T-helper 1 cell (primary cell): ENCODE data around the gene PRLHR.
A peak's percentile ranks its signal among the peaks of the same experiment; 100 is the strongest.
"Not testable (repeated sequence)": the region's sequence is repeated elsewhere in the genome, so short reads cannot be mapped to it uniquely, and the experiment has no call there.

Source experiments
- DNase-seq, 5 donors: peaks; one replicate each; pipeline ENCODE4 v3.0.0-alpha.2; 2012 to 2020
- total RNA-seq, 4 donors: gene quantifications; one replicate each; lab custom pipeline; 2026; lab: John Stamatoyannopoulos, UW

The PRLHR gene
- total RNA-seq, result 0 reads per million in 4 donors

- DNase-seq, result no peak
Observed at GRCh38 chr10:118595598-118596425, at the start of gene PRLHR. PRLHR (minus strand) TSS chr10:118595648; CDS start chr10:118595244, 404 bp downstream.

DNA sequence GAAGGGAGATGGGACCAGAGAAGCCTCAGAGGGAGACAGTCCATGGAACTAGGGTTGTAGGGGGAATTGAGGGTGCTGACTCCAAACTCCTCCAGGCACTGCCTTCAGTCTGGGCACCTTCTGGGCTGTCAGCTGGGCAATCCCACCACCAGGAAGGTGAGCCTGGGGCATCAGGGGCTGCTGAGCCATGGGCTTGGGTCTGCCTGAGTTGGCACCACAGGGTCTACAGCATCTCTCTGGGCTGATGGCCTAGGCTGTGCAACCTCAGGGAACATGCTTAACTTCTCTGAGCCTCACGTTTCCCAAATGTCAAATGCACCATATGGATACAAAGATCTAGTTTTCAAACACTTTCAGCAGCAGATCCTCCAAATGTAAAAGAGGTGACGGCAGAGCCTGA, 46.8 kb upstream of the PRLHR start:
- no peak for DNase-seq

DNA sequence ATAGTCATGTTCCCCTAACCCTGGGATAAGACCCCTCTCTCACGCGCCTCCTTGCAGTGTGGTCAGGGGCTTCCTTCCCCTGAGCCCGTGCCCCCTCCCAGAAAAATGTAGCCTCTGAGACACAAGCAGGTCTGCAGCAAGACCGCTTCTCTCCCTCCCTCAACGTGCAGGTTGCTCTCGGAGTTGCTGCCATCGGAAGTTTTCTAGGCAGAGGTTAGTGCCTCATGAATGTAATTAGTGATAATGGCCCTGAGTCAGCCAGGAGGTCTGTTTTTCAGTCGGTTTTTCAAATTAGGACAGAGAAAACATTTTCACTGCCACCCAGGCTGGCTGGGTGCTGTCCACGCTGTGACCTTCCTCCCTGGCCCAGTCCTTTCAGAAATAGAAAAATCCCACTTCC, 43.2 kb upstream of the PRLHR start:
- no peak for DNase-seq

DNA sequence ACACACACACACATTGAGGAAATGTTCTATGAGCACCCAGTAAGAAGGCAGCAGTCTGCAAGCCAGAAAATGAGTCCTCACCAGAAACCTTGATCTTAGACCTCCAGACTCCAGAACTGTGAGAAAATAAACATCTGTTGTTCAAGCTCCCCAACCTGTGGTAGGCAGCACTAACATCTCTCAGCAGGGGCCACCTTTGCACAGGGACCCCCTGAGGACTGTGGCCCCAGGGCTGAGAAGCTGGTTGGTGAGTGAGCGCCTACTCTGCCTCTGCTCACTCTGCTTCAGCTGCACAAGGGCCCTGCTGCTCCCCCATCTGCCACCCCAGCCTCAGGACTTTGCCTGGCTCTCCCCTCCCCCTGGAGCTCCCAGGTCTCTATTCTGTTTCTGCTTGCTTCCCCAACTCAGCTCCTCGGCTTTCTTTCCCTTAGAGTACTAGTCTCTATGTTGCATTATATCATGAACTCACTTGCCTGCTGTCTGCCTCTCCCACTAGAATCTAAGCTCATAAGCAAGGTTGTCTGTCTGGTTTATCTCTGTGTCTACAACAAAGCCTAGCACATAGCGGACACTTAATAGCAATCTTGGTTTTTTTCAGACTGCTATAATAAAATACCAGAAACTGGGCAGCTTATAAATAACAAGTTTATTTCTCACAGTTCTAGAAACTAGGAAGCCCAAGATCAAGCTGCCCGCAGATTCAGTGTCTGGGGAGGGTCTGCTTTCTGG, 40.4 kb upstream of the PRLHR start:
- no peak for DNase-seq

DNA sequence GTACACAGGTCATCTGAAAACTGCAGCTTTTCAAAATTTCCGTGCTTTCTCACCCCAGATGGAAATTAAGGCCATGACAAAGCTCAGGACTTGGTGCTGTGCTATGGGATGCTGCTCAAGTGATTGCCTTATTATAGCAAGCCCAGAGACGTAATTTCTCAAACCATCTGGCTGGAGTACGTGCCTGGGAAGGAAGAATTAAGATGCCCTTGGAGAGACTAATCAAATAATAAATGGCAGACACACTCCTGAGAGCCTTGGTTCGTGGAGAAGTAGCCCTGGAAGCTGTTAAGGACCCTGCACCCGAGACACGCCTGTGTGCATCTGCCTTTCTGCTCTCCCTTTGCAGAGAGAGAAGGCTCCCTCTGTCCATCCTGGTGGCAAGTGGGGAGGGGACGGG, 38.3 kb upstream of the PRLHR start:
- DNase-seq, result no peak

DNA sequence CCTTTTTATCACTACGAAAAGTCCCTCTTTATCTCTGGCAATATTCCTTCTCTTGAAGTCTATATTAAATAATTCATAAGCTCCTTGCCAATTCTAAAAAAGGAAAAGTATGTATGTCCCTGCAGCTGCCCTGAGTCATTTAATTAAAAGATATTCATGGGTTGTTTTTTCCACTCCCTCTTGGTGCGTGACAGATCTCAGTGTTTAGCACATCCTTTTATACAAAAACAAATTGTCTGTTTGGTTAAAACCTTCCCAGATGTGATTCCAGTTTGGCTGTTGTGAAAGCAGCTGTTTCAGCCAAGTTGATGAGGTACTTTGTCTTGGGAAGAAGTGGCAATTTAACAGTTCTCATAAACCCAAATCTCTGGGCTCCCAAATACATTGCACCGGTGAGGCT, 33.8 kb upstream of the PRLHR start:
- DNase-seq, result no peak

DNA sequence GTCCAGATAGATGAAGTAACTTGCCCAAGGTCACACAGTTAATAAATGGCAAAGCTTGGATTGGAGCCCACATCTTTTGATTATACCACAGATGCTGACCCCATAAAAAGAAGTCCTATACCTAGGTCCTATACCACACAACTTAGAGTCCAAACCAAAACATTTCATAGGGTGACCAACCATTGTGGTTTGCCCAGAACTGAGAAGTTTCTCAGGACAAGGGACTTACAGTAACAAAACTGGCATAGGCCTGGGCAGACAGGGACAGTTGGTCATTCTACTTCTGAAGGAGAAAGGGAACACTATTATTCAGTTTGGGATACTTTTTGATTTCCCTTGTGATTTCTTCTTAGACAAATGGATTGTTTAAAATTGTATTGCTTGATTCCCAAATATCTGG, 32.9 kb upstream of the PRLHR start:
- DNase-seq, result no peak

GRCh38 chr10:118626953-118627352, 31.5 kb upstream of the PRLHR start:
- no peak for DNase-seq

DNA sequence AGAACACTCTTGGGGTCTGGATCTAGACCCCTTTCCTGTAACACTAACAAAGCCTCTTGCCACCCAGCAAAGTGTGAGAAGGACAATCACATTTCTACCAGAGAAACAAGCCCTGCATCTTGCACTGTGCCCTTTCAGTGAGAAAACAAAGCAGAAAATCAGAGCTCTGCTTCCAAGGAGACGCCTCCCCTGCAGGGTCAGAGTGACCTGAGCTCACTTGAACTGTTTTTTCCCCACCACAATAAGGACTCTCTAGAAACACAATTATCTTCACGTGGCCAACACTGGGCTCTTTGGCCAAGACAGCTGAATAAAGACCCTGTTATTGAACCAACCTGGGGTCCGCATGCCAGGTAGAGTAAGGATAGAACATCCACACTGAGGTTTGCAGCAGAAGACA, 30.1 kb upstream of the PRLHR start:
- no peak for DNase-seq

- DNase-seq, result no peak
Observed at GRCh38 chr10:118624747-118625146, 29.3 kb upstream of the PRLHR start.

DNA sequence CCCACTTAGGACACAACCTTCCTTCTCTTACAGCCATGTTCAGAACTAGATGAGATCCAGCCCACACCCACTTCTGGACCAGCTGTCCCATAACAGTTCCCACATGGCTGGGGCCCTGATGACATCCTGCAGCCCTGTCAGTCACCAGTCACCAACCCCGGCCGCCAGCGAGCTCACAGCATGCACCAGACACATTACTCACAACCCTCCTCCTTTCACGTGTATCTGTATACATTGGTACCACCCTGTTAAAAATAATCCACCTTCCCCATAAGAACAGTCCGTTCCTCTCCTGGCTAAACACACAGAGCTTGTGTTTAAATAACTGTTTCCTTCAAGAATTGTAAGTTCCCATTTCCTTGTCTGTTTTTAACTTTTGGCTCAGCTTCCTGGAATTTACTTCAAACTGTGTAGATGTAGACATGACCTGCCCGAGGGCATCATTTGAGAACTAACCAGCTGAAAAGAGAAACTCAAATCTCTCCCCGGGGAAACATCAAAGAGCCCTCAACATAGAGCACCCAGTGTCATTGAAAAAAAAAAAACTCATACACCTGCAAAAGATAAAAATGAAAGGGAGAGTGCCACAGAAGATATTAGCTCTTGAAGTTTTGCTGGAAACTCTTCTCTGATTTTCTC, 26.0 kb upstream of the PRLHR start:
- DNase-seq, result no peak

GRCh38 chr10:118613863-118614262, 18.4 kb upstream of the PRLHR start:
- DNase-seq, result not testable (repeated sequence)

DNA sequence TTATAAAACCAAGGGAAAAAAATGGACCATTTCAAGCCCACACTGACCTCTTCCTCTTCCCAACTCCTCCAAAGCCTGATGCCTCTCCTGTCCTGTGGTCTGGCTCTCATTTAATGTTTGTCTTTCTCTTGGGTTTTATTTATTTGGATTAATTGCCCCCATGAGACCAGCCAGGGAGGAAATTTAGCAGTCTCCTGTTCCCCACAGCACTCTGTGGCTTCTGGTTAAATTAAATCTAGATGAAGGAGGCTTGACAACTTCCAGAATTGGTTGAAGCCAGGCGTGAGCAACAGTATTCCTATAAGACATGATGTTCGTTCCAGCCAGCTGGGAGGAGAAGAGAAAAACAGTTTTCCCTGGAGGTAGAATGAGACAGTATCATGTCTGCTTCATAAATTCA, 15.1 kb upstream of the PRLHR start:
- no peak for DNase-seq

DNA sequence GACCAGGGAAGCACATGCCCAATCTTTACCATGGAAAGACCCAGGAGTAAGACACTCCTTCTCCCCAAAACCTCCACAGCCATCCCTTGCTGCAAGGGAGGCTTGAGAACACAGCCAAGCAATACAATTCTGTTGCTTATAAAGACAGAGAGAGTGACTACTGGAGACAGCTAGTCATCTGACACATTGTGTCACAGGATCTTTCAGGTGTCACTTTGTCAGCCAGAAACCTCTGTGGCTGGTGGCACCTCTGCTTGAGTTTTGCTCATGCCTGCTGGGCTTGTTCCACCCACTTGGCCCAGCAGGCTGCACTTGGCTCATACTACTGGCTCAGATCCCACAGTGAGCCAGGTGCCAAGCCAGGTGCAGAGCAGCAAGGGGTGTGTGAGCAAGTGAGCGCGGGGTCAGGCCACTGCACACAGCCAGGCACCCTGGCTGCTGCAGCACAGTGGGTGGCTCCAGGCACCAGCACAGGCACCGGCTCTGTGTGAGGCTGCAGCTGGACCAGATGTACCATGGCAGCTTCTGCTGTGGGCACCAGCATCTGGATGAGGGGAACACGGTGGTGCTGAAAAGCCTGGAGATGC, 12.4 kb upstream of the PRLHR start:
- DNase-seq, result no peak

GRCh38 chr10:118605694-118606093, 10.2 kb upstream of the PRLHR start:
- DNase-seq, result no peak

DNA sequence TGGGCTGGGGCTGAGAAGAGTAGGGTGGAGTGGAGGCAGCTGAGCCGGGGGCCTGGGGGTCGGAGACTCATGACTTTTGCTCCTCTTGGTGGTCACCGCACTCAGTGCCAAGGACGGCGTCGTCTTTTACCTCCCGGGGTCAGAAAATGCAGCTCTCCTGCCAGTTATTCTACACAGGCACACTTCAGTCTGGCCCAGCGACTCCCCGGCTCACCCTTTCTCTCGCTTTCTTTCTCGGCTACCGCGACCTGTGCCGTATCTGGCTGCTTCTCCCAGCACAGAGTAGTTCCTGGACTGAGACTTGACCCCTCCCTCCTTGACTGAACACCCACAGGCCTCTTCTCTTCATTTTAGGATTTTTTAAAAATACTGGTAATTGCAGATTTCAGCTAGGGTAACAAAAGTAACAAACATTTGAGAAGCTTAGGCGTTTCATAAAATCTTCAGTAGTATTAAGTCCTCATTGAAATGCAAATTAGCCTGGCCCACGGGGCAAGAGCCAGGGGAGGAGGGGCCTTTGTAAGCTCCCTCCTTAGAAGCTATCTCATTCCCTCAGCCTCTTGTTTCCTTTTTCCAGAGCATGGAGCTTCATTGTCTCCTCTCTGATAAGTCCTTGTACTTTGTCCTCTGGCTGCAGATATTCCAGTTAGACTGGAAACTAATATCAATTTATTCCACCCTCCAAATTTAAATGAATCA, 1.1 kb upstream of the PRLHR start:
- no peak for DNase-seq

- DNase-seq, result no peak
Observed at GRCh38 chr10:118595064-118595420, 406 bp downstream of the PRLHR start.

GRCh38 chr10:118594392-118595063, 920 bp downstream of the PRLHR start:
- DNase-seq, result peak in 4 of 5 donors; percentile 10 to 26 (median 15)

GRCh38 chr10:118592675-118593330, 2.6 kb downstream of the PRLHR start:
- no peak for DNase-seq

- no peak for DNase-seq
Observed at GRCh38 chr10:118590334-118590733, 5.1 kb downstream of the PRLHR start.

DNA sequence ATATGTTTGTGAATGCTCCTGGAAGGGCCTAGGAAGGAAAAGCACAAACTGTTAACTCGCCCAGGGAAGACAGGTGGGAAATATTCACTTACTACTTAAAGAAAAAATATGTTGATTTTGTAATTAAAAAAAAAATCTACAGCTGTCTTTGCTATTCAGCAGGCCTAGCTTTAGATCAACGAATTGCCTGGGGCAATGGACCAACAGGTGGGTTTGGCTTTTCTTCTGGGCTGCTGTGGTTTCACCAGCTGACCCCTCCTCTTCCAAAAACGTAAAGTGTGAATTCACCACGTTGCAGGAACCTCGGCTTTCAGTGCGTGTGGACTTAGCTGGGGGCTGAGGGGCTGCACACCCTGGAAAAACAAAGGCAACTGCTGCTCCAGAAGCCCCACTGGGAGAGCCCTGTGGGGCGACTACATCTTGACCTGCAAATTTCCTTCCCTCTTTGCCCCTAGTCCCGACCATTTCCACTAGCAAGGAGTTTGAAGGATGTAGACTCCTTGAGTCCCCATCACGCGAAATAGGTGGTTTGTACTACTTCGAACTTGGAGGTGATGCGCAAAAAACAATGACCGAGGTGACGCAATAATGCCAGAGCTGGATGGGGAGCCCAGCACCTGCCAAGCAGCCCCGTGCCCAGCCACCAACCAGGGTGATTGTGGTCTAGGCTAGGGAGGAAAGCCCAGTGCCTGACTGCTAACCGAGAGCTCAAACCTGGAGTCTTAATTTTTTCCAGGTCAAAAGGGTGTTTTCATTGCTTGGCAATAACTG, 7.4 kb downstream of the PRLHR start:
- no peak for DNase-seq
